NCI-H1930 (cell line): Measurements from ENCODE around the gene AP4M1.
"Not testable (repeated sequence)": the region's sequence is repeated elsewhere in the genome, so short reads cannot be mapped to it uniquely, and the experiment has no call there.

Experiments
- DNase-seq, 2 experiments: peaks; one replicate each; lab custom pipeline; 2025; lab: John Stamatoyannopoulos, UW

Gene AP4M1

GRCh38 chr7:100107890-100108289, 6.4 kb downstream of the AP4M1 start:
- DNase-seq: no peak

- no peak for DNase-seq
Observed at GRCh38 chr7:100109521-100110163, 8.2 kb downstream of the AP4M1 start.

- DNase-seq: no peak
Observed at GRCh38 chr7:100111156-100111555, 9.7 kb downstream of the AP4M1 start.

- no peak for DNase-seq
Observed at GRCh38 chr7:100111914-100112313, 10.5 kb downstream of the AP4M1 start.

GRCh38 chr7:100115026-100115425, 13.6 kb downstream of the AP4M1 start:
- no peak for DNase-seq

- DNase-seq: no peak
Observed at GRCh38 chr7:100118388-100119071, 17.1 kb downstream of the AP4M1 start.

- peak; percentile 95 to 96 for DNase-seq
Observed at GRCh38 chr7:100119072-100119969, 17.9 kb downstream of the AP4M1 start, which contains the start of the genes CNPY4 and TAF6. Gene CNPY4, plus strand, starts transcription at chr7:100119634. Its CDS starts 111 bp downstream, at chr7:100119745. Gene TAF6, minus strand, starts transcription at chr7:100119358. Its CDS starts 5,149 bp downstream, at chr7:100114209.

- DNase-seq: peak in 1 of 2 experiments; percentile 52
Observed at GRCh38 chr7:100119970-100120732, 18.7 kb downstream of the AP4M1 start.

- DNase-seq: no peak
Observed at GRCh38 chr7:100120733-100121036, 19.2 kb downstream of the AP4M1 start.

- no peak for DNase-seq
Observed at GRCh38 chr7:100122067-100122466, 20.6 kb downstream of the AP4M1 start.

GRCh38 chr7:100122568-100122967, 21.1 kb downstream of the AP4M1 start:
- no peak for DNase-seq

GRCh38 chr7:100124301-100125230, 23.1 kb downstream of the AP4M1 start:
- DNase-seq: no peak

- no peak for DNase-seq
Observed at GRCh38 chr7:100126239-100126930, 24.9 kb downstream of the AP4M1 start.

- peak; percentile 81 to 91 for DNase-seq
Observed at GRCh38 chr7:100126931-100127865, 25.8 kb downstream of the AP4M1 start, which contains the start of gene MBLAC1. Gene MBLAC1, plus strand, starts transcription at chr7:100126967. Its CDS starts 429 bp downstream, at chr7:100127396.

- DNase-seq: peak in 1 of 2 experiments; percentile 7
Observed at GRCh38 chr7:100127866-100128636, 26.6 kb downstream of the AP4M1 start.

- no peak for DNase-seq
Observed at GRCh38 chr7:100128637-100128963, 27.2 kb downstream of the AP4M1 start.

- DNase-seq: not testable (repeated sequence)
Observed at GRCh38 chr7:100130220-100130607, 28.8 kb downstream of the AP4M1 start.
